Right atrium auricular region (tissue), 2 donors: ENCODE data around the gene SLC5A10. TPM values are rescaled to one million over a fixed set of nuclear protein-coding genes. Genes with fewer than 3 reads are reported as not detected.
A peak's percentile ranks its signal among the peaks of the same experiment; 100 is the strongest.

Experiments used
- DNase-seq: peaks from one replicate; pipeline ENCODE4 v3.0.0-alpha.2; 2019; ENCODE audit warnings: low spot score
- H3K27ac ChIP-seq, 2 donors: fragments of 200-600 bp; sonication (generic); 1 replicate in 1 of 2; 2 replicates in 1 of 2; pipeline ENCODE4 v1.5.1; 2016 to 2019
- H3K27me3 ChIP-seq, 2 donors: fragments of 200-600 bp; sonication (generic); one replicate each; pipeline versions ENCODE4 v1.5.1 to v1.6.0; 2017 to 2019
- H3K36me3 ChIP-seq: fragments of 200-600 bp; sonication (generic); one replicate; pipeline ENCODE4 v1.5.1; 2016
- H3K4me1 ChIP-seq, 2 donors: fragments of 200-600 bp; sonication (generic); one replicate each; pipeline versions ENCODE4 v1.5.1 to v1.6.0; 2017 to 2019
- H3K4me3 ChIP-seq, 2 donors: fragments of 200-600 bp; sonication (generic); 1 replicate in 1 of 2; 2 replicates in 1 of 2; pipeline ENCODE4 v1.5.1; 2017 to 2019; ENCODE audit warnings: mild to moderate bottlenecking in 1 of 2, moderate library complexity in 1 of 2
- H3K9me3 ChIP-seq, 2 donors: fragments of 200-600 bp; sonication (generic); one replicate each; pipeline ENCODE4 v1.5.1; 2019
- CTCF ChIP-seq, 2 donors: fragments of 200-600 bp; sonication (generic); IDR thresholded peaks; one replicate each; pipeline ENCODE4 v1.5.1; 2019; ENCODE audit warnings: antibody characterized with exemption in 2 of 2
- total RNA-seq, 2 donors: library from RNA; depleted of rRNA; stranded (reverse); fragments of >200 nt; gene quantifications; one replicate each; pipeline ENCODE4 v1.1.0, GENCODE V29; 2016

The SLC5A10 gene
- total RNA-seq, 2 donors from 2014 or later, result 0.16 TPM; not detected in 1

DNA sequence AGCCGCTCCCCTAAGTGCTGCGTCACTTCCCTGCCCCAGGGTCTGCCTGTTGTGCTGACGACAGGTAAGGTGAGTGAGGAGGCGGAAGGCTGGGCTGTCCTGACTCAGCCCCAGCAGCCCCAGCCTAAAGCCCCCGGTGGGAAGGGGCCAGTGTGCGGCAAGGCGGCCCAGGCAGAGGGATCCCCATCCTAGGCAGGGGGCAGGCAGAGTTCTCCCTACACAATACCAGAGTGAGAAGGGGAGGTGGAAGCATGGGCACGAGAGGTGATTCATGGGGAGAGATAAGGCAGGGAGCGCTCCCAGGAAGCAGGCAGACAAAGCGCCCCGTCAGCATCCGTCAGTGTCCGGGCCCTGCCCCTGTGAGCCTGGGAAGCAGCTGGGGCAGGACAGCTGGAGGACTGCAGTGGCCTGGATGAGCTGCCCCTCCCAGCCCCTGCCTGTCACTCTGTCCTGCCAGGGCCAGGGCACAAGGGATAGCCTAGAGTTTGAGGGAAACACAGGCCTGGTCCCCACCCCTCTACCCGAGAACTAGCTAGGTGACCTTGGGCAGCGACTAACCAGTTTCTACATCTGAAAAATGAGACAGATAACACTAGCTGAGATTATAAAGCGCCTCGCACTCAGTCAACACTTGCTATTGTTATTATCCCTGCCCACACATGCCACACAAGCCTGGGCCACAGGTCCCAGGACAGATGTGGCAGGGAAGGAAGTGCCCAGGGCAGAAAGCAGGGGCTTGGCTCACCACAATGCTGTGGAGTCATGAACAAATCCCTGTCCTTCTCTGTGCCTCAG, 48.8 kb downstream of the SLC5A10 start:
- no peaks in the 10 kb centered on the region for H3K27me3 ChIP-seq
- H3K4me1 ChIP-seq, result peaks cover 0 to 79% of the 10 kb centered on the region in 2 donors
- H3K9me3 ChIP-seq, result peaks cover 0 to under 1% of the 10 kb centered on the region in 2 donors
- H3K4me3 ChIP-seq, result no peak overlapping the region
- no peaks in the 10 kb centered on the region for H3K36me3 ChIP-seq
- no peak for DNase-seq
- no peak for TF ChIP-seq CTCF (IDR thresholded peaks at IDR 0.05)
- peak overlapping the region; percentile 84 to 92 for H3K27ac ChIP-seq

DNA sequence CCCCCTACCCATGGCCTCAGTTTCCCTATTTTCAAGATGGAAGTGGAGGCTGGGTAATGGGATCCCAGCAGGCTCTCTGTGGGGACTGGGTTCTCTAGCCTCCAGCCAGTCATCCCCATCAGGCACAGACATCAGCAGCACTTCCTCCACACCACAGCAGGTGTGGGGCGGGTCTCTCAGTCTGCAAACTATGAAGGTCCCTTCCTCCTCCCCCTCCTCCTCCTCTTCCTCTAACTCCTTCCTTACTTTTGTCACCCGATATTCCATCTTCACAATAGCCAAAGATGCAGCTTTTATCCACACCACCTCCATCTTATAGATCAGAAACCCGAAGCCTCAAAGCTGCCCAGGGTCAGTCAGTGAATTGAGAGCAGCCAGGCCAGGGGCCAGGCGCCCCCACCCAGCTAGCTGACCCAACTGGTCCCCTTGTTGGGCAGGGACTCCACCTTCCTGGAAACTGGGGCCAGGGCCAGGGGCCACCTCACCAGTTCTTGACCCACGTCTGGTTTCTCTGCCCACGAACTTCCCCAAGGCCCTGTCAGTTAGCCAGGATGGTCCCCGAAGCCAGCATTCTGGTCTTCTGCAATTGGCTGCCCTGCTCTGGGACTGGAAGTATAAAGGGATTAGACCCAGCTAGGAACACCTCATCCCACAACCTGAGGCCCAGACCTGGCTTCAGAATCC, 50.1 kb downstream of the SLC5A10 start:
- H3K36me3 ChIP-seq, result no peaks in the 10 kb centered on the region
- no peaks in the 10 kb centered on the region for H3K9me3 ChIP-seq
- peak overlapping the region in 1 of 2 donors; percentile 64 for H3K4me3 ChIP-seq
- DNase-seq, result no peak
- H3K27me3 ChIP-seq, result no peaks in the 10 kb centered on the region
- peak overlapping the region; percentile 84 to 92 for H3K27ac ChIP-seq
- no peak for TF ChIP-seq CTCF (IDR thresholded peaks at IDR 0.05)
- H3K4me1 ChIP-seq, result peaks cover 0 to 68% of the 10 kb centered on the region in 2 donors

GRCh38 chr17:19002805-19003542, 51.0 kb downstream of the SLC5A10 start:
- no peak for TF ChIP-seq CTCF (IDR thresholded peaks at IDR 0.05)
- Histone ChIP-seq H3K4me3 (peak overlapping the region; percentile 63 to 64), H3K27ac (peak overlapping the region; percentile 84 to 92)

DNA sequence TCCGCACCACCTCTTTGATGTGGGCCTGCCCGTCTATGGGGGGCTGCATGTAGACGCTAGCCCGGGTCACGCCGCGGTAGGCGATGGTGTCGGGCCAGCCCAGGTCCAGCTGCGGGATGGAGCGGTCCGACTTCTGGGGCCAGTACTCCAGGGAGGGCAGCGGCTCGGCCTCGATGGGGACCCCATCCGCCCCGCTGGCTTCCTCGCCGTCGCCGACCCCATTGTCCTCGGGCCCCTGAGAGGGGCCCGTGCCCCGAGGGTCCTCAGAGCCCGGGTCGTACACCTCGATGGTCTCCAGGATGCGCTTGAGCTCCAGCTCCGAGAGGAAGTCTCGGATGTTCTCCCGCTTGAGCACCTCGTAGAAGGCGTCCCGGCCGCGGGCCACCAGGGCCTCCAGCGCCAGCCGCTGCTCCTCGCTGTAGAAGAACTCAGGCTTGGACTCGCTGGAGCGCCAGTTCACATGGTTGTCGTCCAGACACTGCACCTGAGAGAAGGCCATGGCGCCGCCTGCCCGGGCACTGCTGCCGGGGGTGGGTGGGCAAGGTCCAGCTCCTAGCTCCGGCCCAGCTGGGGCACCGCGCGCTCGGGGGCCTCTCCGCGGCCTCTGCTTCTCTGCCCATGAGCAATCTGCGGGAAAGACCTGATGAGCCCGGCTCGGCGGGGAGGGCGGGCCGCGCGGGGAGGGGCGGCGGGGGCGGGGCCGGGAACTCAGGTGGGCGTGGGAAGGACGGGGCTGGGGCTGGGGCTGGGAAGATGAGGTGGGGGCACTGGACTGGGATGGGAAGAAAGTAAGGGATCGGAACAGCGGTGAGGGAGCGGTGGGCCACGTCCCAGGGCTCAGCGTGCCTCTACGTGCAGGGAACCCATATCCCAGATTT, 51.8 kb downstream of the SLC5A10 start:
- DNase-seq, result no peak
- Histone ChIP-seq H3K27me3 (no peaks in the 10 kb centered on the region), H3K4me3 (peak overlapping the region; percentile 63 to 64), H3K36me3 (no peaks in the 10 kb centered on the region), H3K9me3 (no peaks in the 10 kb centered on the region), H3K4me1 (peaks cover 0 to 57% of the 10 kb centered on the region in 2 donors), H3K27ac (peak overlapping the region; percentile 84 to 92)
- no peak for TF ChIP-seq CTCF (IDR thresholded peaks at IDR 0.05)

More at GRCh38 chr17:19002805-19003542, 51.0 kb downstream of the SLC5A10 start:
- Histone ChIP-seq H3K36me3 (no peaks in the 10 kb centered on the region), H3K27me3 (no peaks in the 10 kb centered on the region), H3K9me3 (no peaks in the 10 kb centered on the region), H3K4me1 (peaks cover 0 to 61% of the 10 kb centered on the region in 2 donors)
- DNase-seq, result no peak
